HPDE6-E6E7 (cell line): ENCODE results near the gene SLC25A39.
"Not testable (repeated sequence)": the region's sequence is repeated elsewhere in the genome, so short reads cannot be mapped to it uniquely, and the experiment has no call there.

Experiments
- DNase-seq: peaks from one replicate; pipeline ENCODE4 v3.0.0; 2011; ENCODE audit warnings: missing footprints; ENCODE audit errors: extremely low spot score

The SLC25A39 gene

GRCh38 chr17:44354582-44355561, 30.2 kb upstream of the SLC25A39 start:
- no peak for DNase-seq

GRCh38 chr17:44353672-44354331, 29.2 kb upstream of the SLC25A39 start:
- no peak for DNase-seq

- no peak for DNase-seq
Measured at GRCh38 chr17:44352828-44353671, 28.4 kb upstream of the SLC25A39 start.

GRCh38 chr17:44351961-44352827, 27.6 kb upstream of the SLC25A39 start:
- no peak for DNase-seq

- no peak for DNase-seq
Measured at GRCh38 chr17:44351464-44351863, 26.8 kb upstream of the SLC25A39 start.

- DNase-seq, result no peak
Measured at GRCh38 chr17:44350733-44351226, 26.2 kb upstream of the SLC25A39 start.

GRCh38 chr17:44349553-44350070, 25.0 kb upstream of the SLC25A39 start:
- DNase-seq, result no peak

- DNase-seq, result no peak
Measured at GRCh38 chr17:44348988-44349364, 24.4 kb upstream of the SLC25A39 start.

GRCh38 chr17:44348234-44348987, 23.8 kb upstream of the SLC25A39 start:
- DNase-seq, result peak; percentile 96

GRCh38 chr17:44347206-44348055, 22.8 kb upstream of the SLC25A39 start:
- not testable (repeated sequence) for DNase-seq

GRCh38 chr17:44346064-44346844, 21.6 kb upstream of the SLC25A39 start:
- DNase-seq, result no peak

GRCh38 chr17:44345454-44346026, 20.9 kb upstream of the SLC25A39 start:
- no peak for DNase-seq

GRCh38 chr17:44344939-44345453, 20.4 kb upstream of the SLC25A39 start, which contains the start of gene GRN:
TSS of gene GRN (plus strand) at chr17:44345302. CDS start at chr17:44349165, 3,863 bp downstream.
- DNase-seq, result peak; percentile 99

- DNase-seq, result no peak
Measured at GRCh38 chr17:44343510-44344209, 19.0 kb upstream of the SLC25A39 start.

GRCh38 chr17:44340553-44340952, 15.9 kb upstream of the SLC25A39 start:
- DNase-seq, result not testable (repeated sequence)

GRCh38 chr17:44338702-44339101, 14.1 kb upstream of the SLC25A39 start:
- DNase-seq, result no peak

GRCh38 chr17:44335968-44336367, 11.3 kb upstream of the SLC25A39 start:
- no peak for DNase-seq
